HepG2 (cell line): ENCODE measurements around the gene PDGFB. TPM values are rescaled to one million over a fixed set of nuclear protein-coding genes. Genes with fewer than 3 reads are reported as not detected.

Source experiments
- ARHGAP35 ChIP-seq: sonication (generic); formaldehyde crosslinking; IDR thresholded peaks from 2 replicates; pipeline ENCODE4 v1.9.0; 2022; ENCODE audit warnings: mild to moderate bottlenecking, inconsistent platforms, moderate library complexity, missing genetic modification reagents, borderline replicate concordance
- CREB3 ChIP-seq: sonication (generic); formaldehyde crosslinking; IDR thresholded peaks from 2 replicates; pipeline ENCODE4 v1.5.0; 2020; ENCODE audit warnings: missing genetic modification reagents
- FOXJ3 ChIP-seq: sonication (generic); formaldehyde crosslinking; IDR thresholded peaks from 2 replicates; pipeline ENCODE4 v1.4.0; 2020; ENCODE audit warnings: missing genetic modification reagents, mild to moderate bottlenecking, borderline replicate concordance
- GATA4 ChIP-seq: sonication (generic); IDR thresholded peaks from 2 replicates; pipeline ENCODE4 v1.6.1; 2016; ENCODE audit warnings: antibody characterized with exemption, low read depth, borderline replicate concordance
- IKZF5 ChIP-seq: IDR thresholded peaks from 2 replicates; pipeline ENCODE4 v1.6.1; 2018; ENCODE audit warnings: missing genetic modification reagents, mild to moderate bottlenecking, missing compliant biosample characterization
- NCOA5 ChIP-seq: sonication (generic); formaldehyde crosslinking; IDR thresholded peaks from 2 replicates; pipeline ENCODE4 v1.4.0; 2020; ENCODE audit warnings: missing genetic modification reagents
- NR1H2 ChIP-seq: sonication (generic); formaldehyde crosslinking; IDR thresholded peaks from 2 replicates; pipeline ENCODE4 v1.8.1; 2022; ENCODE audit warnings: low read depth, missing genetic modification reagents, borderline replicate concordance
- TEAD3 ChIP-seq: optimal IDR thresholded peaks from 2 replicates; pipeline ENCODE3; 2016; ENCODE audit warnings: borderline replicate concordance
- THAP9 ChIP-seq: sonication (generic); formaldehyde crosslinking; IDR thresholded peaks from 2 replicates; pipeline ENCODE4; 2020; ENCODE audit warnings: missing genetic modification reagents, mild to moderate bottlenecking, borderline replicate concordance
- USF2 ChIP-seq, 2 experiments: sonication (generic) in 1 of 2; formaldehyde crosslinking in 1 of 2; IDR thresholded peaks; 2 replicates each; pipeline versions ENCODE4 v1.5.1 to v1.6.1; 2011 to 2020; ENCODE audit warnings: borderline replicate concordance in 1 of 2, low read depth in 1 of 2, low read length in 1 of 2, mild to moderate bottlenecking in 1 of 2, missing genetic modification reagents in 1 of 2, moderate library complexity in 1 of 2
- ZNF432 ChIP-seq: sonication (generic); formaldehyde crosslinking; IDR thresholded peaks from 2 replicates; pipeline ENCODE4 v1.5.0; 2020; ENCODE audit warnings: missing genetic modification reagents, mild to moderate bottlenecking, borderline replicate concordance
- ZNF570 ChIP-seq: sonication (generic); formaldehyde crosslinking; IDR thresholded peaks from 2 replicates; pipeline ENCODE4 v1.4.0; 2020; ENCODE audit warnings: mild to moderate bottlenecking, missing genetic modification reagents, borderline replicate concordance
- ZNF776 ChIP-seq: sonication (generic); formaldehyde crosslinking; IDR thresholded peaks from 2 replicates; pipeline ENCODE4 v1.4.0; 2020; ENCODE audit warnings: mild to moderate bottlenecking, missing genetic modification reagents
- ZSCAN21 ChIP-seq: sonication (generic); formaldehyde crosslinking; IDR thresholded peaks from 2 replicates; pipeline ENCODE4 v1.8.0; 2022; ENCODE audit warnings: mild to moderate bottlenecking, missing genetic modification reagents, moderate library complexity, borderline replicate concordance
- ZUFSP ChIP-seq: sonication (generic); formaldehyde crosslinking; IDR thresholded peaks from 2 replicates; pipeline ENCODE4 v1.9.0; 2021; ENCODE audit warnings: missing genetic modification reagents, mild to moderate bottlenecking, borderline replicate concordance
- polyA plus RNA-seq, 8 experiments: library from polyadenylated mRNA; depleted of rRNA in 3 of 8; stranded (reverse) in 7 of 8; unstranded in 1 of 8; fragments of >200 nt; fragmentation: Illumina TruSeq in 4 of 8; extraction: Trizol in 4 of 8; gene quantifications; 2 replicates each; pipeline versions ENCODE4 v1.2.1 to v1.2.3, GENCODE V29; 2011 to 2016; ENCODE audit warnings: low read depth in 4 of 8, missing spikeins in 1 of 8, mixed read lengths in 1 of 8; ENCODE audit not compliant: insufficient read depth in 1 of 8
- total RNA-seq, 5 experiments: library from RNA; depleted of rRNA; stranded (reverse); fragments of >200 nt; fragmentation: Illumina TruSeq; extraction: Trizol; gene quantifications; 2 replicates each; pipeline ENCODE4 v1.2.3, GENCODE V29; 2016; ENCODE audit warnings: low read depth in 1 of 5

PDGFB gene
- total and polyA plus RNA-seq, 2 of the 13 experiments (the other 11 are each of a cell fraction or from before 2014, with no cell fraction given): 1.4 to 10.1 TPM

- TF ChIP-seq ZSCAN21: no peak
- no peak for TF ChIP-seq NCOA5 (CRISPR knock-in tag)
- TF ChIP-seq ZUFSP (CRISPR knock-in tag): no peak
- TF ChIP-seq ARHGAP35 (CRISPR knock-in tag): 0 out of 2 replicates have a peak, but pooled peaks have one; percentile 37
- TF ChIP-seq CREB3 (CRISPR knock-in tag): no peak
- no peak for TF ChIP-seq NR1H2 (CRISPR knock-in tag)
- TF ChIP-seq FOXJ3 (CRISPR knock-in tag): peak; percentile 74; the same call in 1 of the 2 replicates
- peak; percentile 89 for TF ChIP-seq TEAD3 (CRISPR knock-in tag)
- no peak for TF ChIP-seq ZNF570 (CRISPR knock-in tag)
- TF ChIP-seq ZNF776 (CRISPR knock-in tag): no peak
- no peak for TF ChIP-seq ZNF432
- peak; percentile 79; the same call in 1 of the 2 replicates for TF ChIP-seq THAP9 (CRISPR knock-in tag)
- no peak for TF ChIP-seq USF2 (IDR thresholded peaks at IDR 0.05; ENCODE audit: low read depth, low read length)
- TF ChIP-seq USF2 (CRISPR knock-in tag; IDR thresholded peaks at IDR 0.05; ENCODE audit: borderline replicate concordance): no peak
- no peak for TF ChIP-seq GATA4
- TF ChIP-seq IKZF5 (CRISPR knock-in tag): peak; percentile 85
Measured at GRCh38 chr22:39230261-39231196, 14.3 kb downstream of the PDGFB start (continued).
